H1 (cell line): ENCODE measurements around the gene SYNRG. TPM values are rescaled to one million over a fixed set of nuclear protein-coding genes. Genes with fewer than 3 reads are reported as not detected.
A peak's percentile ranks its signal among the peaks of the same experiment; 100 is the strongest.

Experiments used
- CTCF ChIA-PET: fragments of 300-600 bp; sonication (Branson Sonifier 250); formaldehyde crosslinking; loops from one replicate; lab custom pipeline; 2021; ENCODE audit not compliant: partially characterized antibody; lab: Charles Lee
- POLR2A ChIA-PET: fragments of 300-600 bp; sonication (Branson Sonifier 250); formaldehyde crosslinking; loops from one replicate; lab custom pipeline; 2021; ENCODE audit warnings: inconsistent platforms; ENCODE audit not compliant: partially characterized antibody; lab: Charles Lee
- DNase-seq, 2 experiments: peaks; one replicate each; pipeline versions ENCODE4 v3.0.0 to v3.0.0-alpha.2; 2010 to 2022; ENCODE audit warnings: low spot score in 2 of 2, low read depth in 1 of 2, mixed read lengths in 1 of 2
- FAIRE-seq: peaks from 2 replicates; lab custom pipeline; 2011; peaks lifted over from hg19 to GRCh38; lab: Jason Lieb, UNC
- H2AFZ ChIP-seq: 2 replicates; pipeline ENCODE4 v1.8.1; 2012; ENCODE audit warnings: low read length, inconsistent platforms
- H2AK5ac ChIP-seq: 2 replicates; pipeline ENCODE4 v1.6.1; 2013; ENCODE audit warnings: low read depth, low read length
- H2BK120ac ChIP-seq: replicated peaks from 2 replicates; pipeline ENCODE3; 2013; ENCODE audit warnings: low read depth, low read length, inconsistent platforms
- H2BK12ac ChIP-seq: 2 replicates; pipeline ENCODE4 v1.6.1; 2013; ENCODE audit warnings: low read depth, low read length
- H2BK15ac ChIP-seq: 2 replicates; pipeline ENCODE4 v1.6.1; 2013; ENCODE audit warnings: low read length
- H2BK20ac ChIP-seq: 2 replicates; pipeline ENCODE4 v1.6.1; 2013; ENCODE audit warnings: low read length
- H2BK5ac ChIP-seq: 2 replicates; pipeline ENCODE4 v1.6.1; 2013; ENCODE audit warnings: low read depth, low read length
- H3K14ac ChIP-seq: 2 replicates; pipeline ENCODE4 v1.6.1; 2013; ENCODE audit warnings: inconsistent platforms; ENCODE audit not compliant: insufficient read length
- H3K18ac ChIP-seq: 2 replicates; pipeline ENCODE4 v1.6.1; 2013; ENCODE audit warnings: low read length; ENCODE audit errors: extremely low read depth
- H3K23ac ChIP-seq: 2 replicates; pipeline ENCODE4 v1.6.1; 2013; ENCODE audit warnings: inconsistent platforms; ENCODE audit not compliant: insufficient read length
- H3K23me2 ChIP-seq: 2 replicates; pipeline ENCODE4 v1.6.1; 2013; ENCODE audit warnings: low read depth, low read length
- H3K27ac ChIP-seq: 2 replicates; pipeline ENCODE4 v1.6.1; 2011; ENCODE audit warnings: low read depth, low read length, inconsistent platforms
- H3K27me3 ChIP-seq, 4 experiments: replicated peaks in 1 of 4; 1 replicate in 1 of 4; 2 replicates in 3 of 4; pipeline versions ENCODE4 v1.6.1 to v1.8.1; 2011 to 2013; ENCODE audit warnings: low read length in 3 of 4, mild to moderate bottlenecking in 3 of 4, inconsistent platforms in 2 of 4, mixed read lengths in 2 of 4, moderate library complexity in 1 of 4; ENCODE audit not compliant: control insufficient read depth in 3 of 4, insufficient read depth in 3 of 4; ENCODE audit errors: extremely low read depth in 1 of 4
- H3K36me3 ChIP-seq, 4 experiments: 2 replicates each; pipeline versions ENCODE4 v1.6.1 to v1.8.1; 2011 to 2013; ENCODE audit warnings: mild to moderate bottlenecking in 4 of 4, low read length in 3 of 4, moderate library complexity in 2 of 4, control low read depth in 1 of 4, inconsistent platforms in 1 of 4; ENCODE audit not compliant: insufficient read depth in 4 of 4, control insufficient read depth in 2 of 4
- H3K4ac ChIP-seq: replicated peaks from 2 replicates; pipeline ENCODE3; 2013; ENCODE audit warnings: low read length, low read depth, mixed read lengths, inconsistent platforms; ENCODE audit not compliant: insufficient read length
- H3K4me1 ChIP-seq, 4 experiments: replicated peaks in 1 of 4; 1 replicate in 1 of 4; 2 replicates in 3 of 4; pipeline versions ENCODE4 v1.6.1 to v1.8.1; 2011 to 2013; ENCODE audit warnings: low read length in 3 of 4, inconsistent platforms in 2 of 4, mixed read lengths in 1 of 4; ENCODE audit not compliant: insufficient read depth in 4 of 4, control insufficient read depth in 3 of 4
- H3K4me2 ChIP-seq, 2 experiments: 2 replicates each; pipeline versions ENCODE4 v1.6.1 to v1.8.1; 2011 to 2013; ENCODE audit warnings: low read depth in 2 of 2, low read length in 2 of 2, control low read depth in 1 of 2, inconsistent platforms in 1 of 2, mild to moderate bottlenecking in 1 of 2; ENCODE audit not compliant: insufficient read depth in 1 of 2
- H3K4me3 ChIP-seq, 4 experiments: fragments of 200-600, 300-600 bp in 1 of 4; sonication (generic), shearing (Covaris generic), sonication (Bioruptor Twin) in 1 of 4; 2 replicates each; pipeline versions ENCODE4 v1.5.1 to v1.8.1; 2011 to 2016; ENCODE audit warnings: low read length in 4 of 4, low read depth in 3 of 4, control low read depth in 2 of 4, inconsistent platforms in 2 of 4, mild to moderate bottlenecking in 2 of 4, mixed read lengths in 1 of 4, moderate library complexity in 1 of 4; ENCODE audit not compliant: insufficient read depth in 2 of 4; ENCODE audit errors: extremely low read depth in 1 of 4
- H3K56ac ChIP-seq: replicated peaks from 2 replicates; pipeline ENCODE3; 2013; ENCODE audit warnings: low read depth, mild to moderate bottlenecking, mixed read lengths, low read length, inconsistent platforms; ENCODE audit not compliant: insufficient read length
- H3K79me1 ChIP-seq: 2 replicates; pipeline ENCODE4 v1.6.1; 2013; ENCODE audit warnings: low read depth, low read length, control low read depth
- H3K79me2 ChIP-seq, 2 experiments: 2 replicates each; pipeline versions ENCODE4 v1.6.1 to v1.8.1; 2012 to 2013; ENCODE audit warnings: low read length in 2 of 2, mild to moderate bottlenecking in 2 of 2, inconsistent platforms in 1 of 2; ENCODE audit not compliant: insufficient read depth in 2 of 2, control insufficient read depth in 1 of 2
- H3K9ac ChIP-seq, 4 experiments: replicated peaks in 1 of 4; 1 replicate in 1 of 4; 2 replicates in 3 of 4; pipeline versions ENCODE4 v1.6.1 to v1.8.1; 2011 to 2013; ENCODE audit warnings: low read depth in 3 of 4, low read length in 3 of 4, control low read depth in 2 of 4, mild to moderate bottlenecking in 2 of 4, moderate library complexity in 2 of 4, inconsistent platforms in 1 of 4; ENCODE audit errors: extremely low read depth in 1 of 4
- H3K9me3 ChIP-seq, 2 experiments: 2 replicates each; pipeline versions ENCODE4 v1.6.1 to v1.8.1; 2012 to 2013; ENCODE audit warnings: mild to moderate bottlenecking in 2 of 2, moderate library complexity in 2 of 2, control low read depth in 1 of 2, inconsistent platforms in 1 of 2, low read depth in 1 of 2, low read length in 1 of 2, mixed read lengths in 1 of 2; ENCODE audit not compliant: insufficient read depth in 2 of 2
- H4K20me1 ChIP-seq, 2 experiments: replicated peaks in 1 of 2; 2 replicates each; pipeline versions ENCODE3 to v1.8.1; 2011 to 2013; ENCODE audit warnings: inconsistent platforms in 2 of 2, low read length in 2 of 2, mild to moderate bottlenecking in 1 of 2; ENCODE audit not compliant: insufficient read depth in 2 of 2, control insufficient read depth in 1 of 2
- H4K5ac ChIP-seq: 2 replicates; pipeline ENCODE4 v1.6.1; 2013; ENCODE audit warnings: low read length, low read depth, mixed read lengths, inconsistent platforms; ENCODE audit not compliant: insufficient read length
- H4K8ac ChIP-seq: 2 replicates; pipeline ENCODE4 v1.8.0; 2013; ENCODE audit warnings: mild to moderate bottlenecking, moderate library complexity, low read length, inconsistent platforms; ENCODE audit not compliant: insufficient read depth; ENCODE audit errors: extremely low read depth
- H4K91ac ChIP-seq: replicated peaks from 2 replicates; pipeline ENCODE3; 2013; ENCODE audit warnings: low read length, mixed read lengths, inconsistent platforms; ENCODE audit not compliant: insufficient read length
- HDAC6 ChIP-seq: IDR thresholded peaks from one replicate; pipeline ENCODE4 v1.7.1; 2012; ENCODE audit warnings: low read depth, mild to moderate bottlenecking, inconsistent platforms, low read length, moderate library complexity
- KDM4A ChIP-seq: IDR thresholded peaks from one replicate; pipeline ENCODE4 v1.7.1; 2012; ENCODE audit warnings: low read depth, mild to moderate bottlenecking, moderate library complexity, low read length, inconsistent platforms; ENCODE audit not compliant: severe bottlenecking
- MAFK ChIP-seq: IDR thresholded peaks from 2 replicates; pipeline ENCODE4 v1.6.1; 2012; ENCODE audit warnings: low read depth, mild to moderate bottlenecking, improper control_type of control experiment, low read length
- WGBS, 2 experiments: shearing (Covaris generic) in 1 of 2; methylation state at CpG; one replicate each; pipeline versions ENCODE4 v1.1.6 to v1.1.7; 2013 to 2015; ENCODE audit warnings: low lambda C conversion rate in 2 of 2, mixed read lengths in 2 of 2, inconsistent platforms in 1 of 2, low coverage in 1 of 2, missing lambda C conversion rate in 1 of 2; ENCODE audit not compliant: insufficient replicate concordance in 2 of 2, insufficient coverage in 1 of 2, insufficient read length in 1 of 2; ENCODE audit errors: extremely low coverage in 1 of 2, missing lambda C conversion rate in 1 of 2; 5-methylcytosine and 5-hydroxymethylcytosine counted together
- polyA plus RNA-seq, 7 experiments: library from polyadenylated mRNA; depleted of rRNA in 3 of 7; stranded (reverse) in 5 of 7; unstranded in 2 of 7; fragments of >200 nt in 5 of 7; fragments of 200-250 nt in 2 of 7; gene quantifications; 1 replicate in 5 of 7; 2 replicates in 1 of 7; 4 replicates in 1 of 7; pipeline versions ENCODE4 v1.2.1 to v1.2.3, GENCODE V29; 2011 to 2013; ENCODE audit warnings: missing spikeins in 2 of 7, mixed read lengths in 2 of 7
- total RNA-seq: library from RNA; stranded (reverse); fragmentation: NEBNext Ultra II Directional; extraction: Animal tissue kit (Norgen Biotek cat#: 25700); gene quantifications from 2 replicates; pipeline ENCODE4 v1.2.1, GENCODE V29; 2021

Gene SYNRG
- total and polyA plus RNA-seq, 2 of the 8 experiments (the other 6 are each of a cell fraction or from before 2014, with no cell fraction given) = 7.7 to 31.7 TPM

GRCh38 chr17:37567538-37567937 lies 41.7 kb downstream of the SYNRG start:
- Histone ChIP-seq H3K9ac (no peak overlapping the region), H3K18ac (no peak overlapping the region), H3K79me1 (no peaks in the 10 kb centered on the region), H3K4me3 (no peak overlapping the region), H2BK120ac (no peak overlapping the region), H2AFZ (no peak overlapping the region), H3K4ac (no peak overlapping the region), H3K23me2 (no peaks in the 10 kb centered on the region), H3K9me3 (no peaks in the 10 kb centered on the region), H4K20me1 (peaks cover 0 to 2% of the 10 kb centered on the region in 2 experiments), H3K27ac (no peak overlapping the region), H3K14ac (no peak overlapping the region), H2BK20ac (no peak overlapping the region), H3K27me3 (no peaks in the 10 kb centered on the region), H3K23ac (no peak overlapping the region), H2BK15ac (no peak overlapping the region), H4K91ac (no peak overlapping the region), H3K4me1 (peaks cover 0 to 5% (median under 1%) of the 10 kb centered on the region in 4 experiments; a peak in 3 of 7 replicates), H3K36me3 (peaks cover 6 to 36% (median 20%) of the 10 kb centered on the region in 4 experiments; a peak in 7 of 8 replicates), H2BK5ac (no peak overlapping the region), H2AK5ac (no peak overlapping the region), H2BK12ac (no peak overlapping the region), H3K4me2 (no peak overlapping the region), H4K5ac (no peak overlapping the region), H4K8ac (no peak overlapping the region), H3K56ac (no peak overlapping the region), H3K79me2 (no peaks in the 10 kb centered on the region)
- WGBS, 2 experiments = 92% methylated on average over 4 of the region's 4 CpGs; no CpG with 5 or more reads in 1 of the 2 experiments
- DNase-seq (no peak), FAIRE-seq (no peak)
- ChIA-PET POLR2A (interaction anchor here (0.7 kb wide), 1 partner anchor 260 kb away, joined by 3 read pairs; no protein-coding TSS in a partner anchor), CTCF (interaction anchor here (0.7 to 5.0 kb wide), 2 partner anchors 39 to 40 kb away, joined by 3 to 71 read pairs; no protein-coding TSS in a partner anchor)
- TF ChIP-seq MAFK = peak; percentile 34; the same call in 1 of the 2 replicates
- TF ChIP-seq KDM4A = no peak
- no peak for TF ChIP-seq HDAC6
